T-cell (primary cell): ENCODE results near the gene EPHA3. TPM values are rescaled to one million over a fixed set of nuclear protein-coding genes. Genes with fewer than 3 reads are reported as not detected.
"Not testable (repeated sequence)": the region's sequence is repeated elsewhere in the genome, so short reads cannot be mapped to it uniquely, and the experiment has no call there.

Experiments
- ATAC-seq, 4 experiments: fragments of 200-7000 bp in 3 of 4; fragments of 150-1000 bp in 1 of 4; cut with Tn5 transposase; replicated peaks in 1 of 4; 1 replicate in 3 of 4; 2 replicates in 1 of 4; pipeline ENCODE4 v1.10.0; 2021; ENCODE audit warnings: moderate library complexity in 3 of 4, mild to moderate bottlenecking in 2 of 4, moderate number of reproducible peaks in 1 of 4
- CTCF ChIA-PET, 2 donors: fragments of 300-600 bp; sonication (Branson Sonifier 250); formaldehyde crosslinking; loops; one replicate each; lab custom pipeline; 2022; ENCODE audit warnings: antibody characterized with exemption in 2 of 2; lab: Charles Lee
- POLR2A ChIA-PET, 2 donors: fragments of 300-600 bp; sonication (Branson Sonifier 250); formaldehyde crosslinking; loops; one replicate each; lab custom pipeline; 2022; ENCODE audit warnings: antibody characterized with exemption in 2 of 2; lab: Charles Lee
- DNase-seq, 35 experiments: peaks; one replicate each; pipeline versions ENCODE4 v3.0.0 to v3.0.0-alpha.2; 2013 to 2023
- H3K27ac ChIP-seq: one replicate; pipeline ENCODE4 v1.5.1; 2013; ENCODE audit warnings: low read length
- H3K27me3 ChIP-seq, 2 experiments: replicated peaks in 1 of 2; 1 replicate in 1 of 2; 2 replicates in 1 of 2; pipeline versions ENCODE4 v1.6.1 to v1.7.0; 2013; ENCODE audit warnings: low read length in 1 of 2, mixed read lengths in 1 of 2; ENCODE audit not compliant: control insufficient read depth in 2 of 2, insufficient read depth in 2 of 2; ENCODE audit errors: extremely low read depth in 1 of 2
- H3K36me3 ChIP-seq, 2 donors: 1 replicate in 1 of 2; 2 replicates in 1 of 2; pipeline versions ENCODE4 v1.6.1 to v1.7.0; 2013; ENCODE audit warnings: low read length in 1 of 2; ENCODE audit not compliant: control insufficient read depth in 2 of 2, insufficient read depth in 1 of 2; ENCODE audit errors: extremely low read depth in 1 of 2
- H3K4me1 ChIP-seq, 2 experiments: 1 replicate in 1 of 2; 2 replicates in 1 of 2; pipeline versions ENCODE4 v1.6.1 to v1.7.0; 2013; ENCODE audit warnings: low read length in 2 of 2, mixed read lengths in 1 of 2; ENCODE audit not compliant: insufficient read depth in 2 of 2, control insufficient read depth in 1 of 2; ENCODE audit errors: extremely low read depth in 1 of 2
- H3K4me3 ChIP-seq, 2 donors: 1 replicate in 1 of 2; 2 replicates in 1 of 2; pipeline versions ENCODE4 v1.5.1 to v1.7.0; 2013; ENCODE audit warnings: mild to moderate bottlenecking in 2 of 2, low read length in 1 of 2, moderate library complexity in 1 of 2; ENCODE audit not compliant: control insufficient read depth in 1 of 2; ENCODE audit errors: extremely low read depth in 1 of 2
- H3K9me3 ChIP-seq: 2 replicates; pipeline ENCODE4 v1.7.0; 2013
- H3K27ac Mint-ChIP-seq, 2 donors: one replicate each; pipeline ENCODE4 v1.8.0; 2020 to 2021; ENCODE audit warnings: mild to moderate bottlenecking in 2 of 2, mixed read lengths in 2 of 2
- H3K27me3 Mint-ChIP-seq, 2 donors: one replicate each; pipeline ENCODE4 v1.8.0; 2021 to 2022; ENCODE audit warnings: mixed read lengths in 2 of 2
- H3K36me3 Mint-ChIP-seq: one replicate; pipeline ENCODE4 v1.8.0; 2021; ENCODE audit warnings: mixed read lengths
- H3K4me1 Mint-ChIP-seq, 3 donors: one replicate each; pipeline ENCODE4 v1.8.0; 2020 to 2022; ENCODE audit warnings: mixed read lengths in 3 of 3, mild to moderate bottlenecking in 1 of 3
- H3K4me3 Mint-ChIP-seq, 3 donors: one replicate each; pipeline ENCODE4 v1.8.0; 2020 to 2022; ENCODE audit warnings: mild to moderate bottlenecking in 3 of 3, mixed read lengths in 3 of 3, moderate library complexity in 3 of 3
- H3K9me3 Mint-ChIP-seq, 3 donors: one replicate each; pipeline ENCODE4 v1.8.0; 2020 to 2022; ENCODE audit warnings: mixed read lengths in 3 of 3
- WGBS: methylation state at CpG from one replicate; pipeline ENCODE4 v1.1.5; 2013; ENCODE audit warnings: missing lambda C conversion rate; ENCODE audit not compliant: insufficient coverage; 5-methylcytosine and 5-hydroxymethylcytosine counted together
- total RNA-seq, 35 experiments: library from RNA in 6 of 35; stranded (reverse) in 6 of 35; fragments of 120-200 nt in 1 of 35; gene quantifications; one replicate each; pipeline versions ENCODE4 v1.2.1 to v1.2.4 and lab custom pipeline; 2013 to 2026

EPHA3 gene
- total RNA-seq, 5 donors from 2014 or later (not counting 1 experiment from before 2014, with no cell fraction given): not detected

- WGBS: no CpG with 5 or more reads among the region's 2 CpGs
- ATAC-seq: no peak
- H3K27ac Mint-ChIP-seq: no peak overlapping the region
- no peaks in the 10 kb centered on the region for H3K27me3 Mint-ChIP-seq
- no peaks in the 10 kb centered on the region for H3K36me3 Mint-ChIP-seq
- DNase-seq: no peak
- POLR2A ChIA-PET: no interaction called here
- H3K4me3 Mint-ChIP-seq: no peak overlapping the region
- H3K36me3 ChIP-seq: no peaks in the 10 kb centered on the region
- CTCF ChIA-PET: no interaction called here
- H3K4me1 Mint-ChIP-seq: no peaks in the 10 kb centered on the region
- no peaks in the 10 kb centered on the region for H3K27me3 ChIP-seq
- no peaks in the 10 kb centered on the region for H3K4me1 ChIP-seq
- H3K4me3 ChIP-seq: no peak overlapping the region
- no peaks in the 10 kb centered on the region for H3K9me3 ChIP-seq
- H3K27ac ChIP-seq: no peak overlapping the region
- H3K9me3 Mint-ChIP-seq: peaks cover 7 to 16% (median 9%) of the 10 kb centered on the region in 3 donors
Measured at GRCh38 chr3:89335693-89336092, 228.3 kb downstream of the EPHA3 start.

GRCh38 chr3:89340408-89340807 is 233.0 kb downstream of the EPHA3 start:
- no peaks in the 10 kb centered on the region for H3K9me3 ChIP-seq
- H3K27me3 ChIP-seq: no peaks in the 10 kb centered on the region
- no CpG with 5 or more reads among the region's 2 CpGs for WGBS
- ChIA-PET CTCF (no interaction called here), POLR2A (no interaction called here)
- no peak overlapping the region for H3K27ac ChIP-seq
- no peak overlapping the region for H3K4me3 ChIP-seq
- Mint-ChIP-seq H3K36me3 (no peaks in the 10 kb centered on the region), H3K4me3 (no peak overlapping the region), H3K9me3 (peaks cover 3 to 15% (median 11%) of the 10 kb centered on the region in 3 donors), H3K27ac (no peak overlapping the region), H3K27me3 (no peaks in the 10 kb centered on the region), H3K4me1 (no peaks in the 10 kb centered on the region)
- no peaks in the 10 kb centered on the region for H3K36me3 ChIP-seq
- H3K4me1 ChIP-seq: no peaks in the 10 kb centered on the region
- ATAC-seq (no peak), DNase-seq (no peak)

DNA sequence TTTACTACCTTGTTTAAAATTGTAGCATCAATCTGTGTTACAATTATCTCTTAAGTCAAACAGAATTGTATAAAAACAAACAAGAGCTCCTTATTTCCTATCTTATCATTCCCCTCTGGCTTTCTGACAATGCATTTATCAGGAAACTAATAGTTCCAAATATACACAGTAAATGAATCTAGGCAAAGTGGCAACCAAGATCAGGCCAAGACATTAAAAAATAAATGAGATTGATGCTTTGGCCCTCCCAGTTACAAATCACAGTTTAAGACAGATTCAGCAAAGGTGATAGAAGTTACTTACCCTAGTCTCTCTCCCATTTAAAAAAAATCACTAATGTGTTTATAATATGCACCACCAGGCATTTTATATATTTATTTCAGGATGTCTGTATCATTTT is 236.7 kb downstream of the EPHA3 start:
- H3K4me1 Mint-ChIP-seq: no peaks in the 10 kb centered on the region
- H3K9me3 Mint-ChIP-seq: peaks cover 0 to 11% (median 4%) of the 10 kb centered on the region in 3 donors

DNA sequence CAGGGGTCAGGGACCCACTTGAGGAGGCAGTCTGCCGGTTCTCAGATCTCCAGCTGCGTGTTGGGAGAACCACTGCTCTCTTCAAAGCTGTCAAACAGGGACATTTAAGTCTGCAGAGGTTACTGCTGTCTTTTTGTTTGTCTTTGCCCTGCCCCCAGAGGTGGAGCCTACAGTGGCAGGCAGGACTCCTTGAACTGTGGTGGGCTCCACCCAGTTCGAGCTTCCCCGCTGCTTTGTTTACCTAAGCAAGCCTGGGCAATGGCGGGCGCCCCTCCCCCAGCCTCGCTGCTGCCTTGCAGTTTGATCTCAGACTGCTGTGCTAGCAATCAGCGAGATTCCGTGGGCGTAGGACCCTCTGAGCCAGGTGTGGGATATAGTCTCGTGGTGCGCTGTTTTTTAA is 243.5 kb downstream of the EPHA3 start:
- H3K4me1 ChIP-seq, CTCF ChIA-PET, ATAC-seq, H3K36me3 ChIP-seq, H3K4me3 ChIP-seq, H3K36me3 Mint-ChIP-seq, H3K9me3 Mint-ChIP-seq, DNase-seq, H3K9me3 ChIP-seq, H3K27me3 Mint-ChIP-seq, POLR2A ChIA-PET, H3K4me1 Mint-ChIP-seq, H3K4me3 Mint-ChIP-seq, H3K27ac ChIP-seq, H3K27ac Mint-ChIP-seq, H3K27me3 ChIP-seq: not testable (repeated sequence)
- no CpG with 5 or more reads among the region's 12 CpGs for WGBS

More for the DNA sequence above, 236.7 kb downstream of the EPHA3 start:
- no peak overlapping the region for H3K4me3 ChIP-seq
- H3K27me3 ChIP-seq: no peaks in the 10 kb centered on the region
- Mint-ChIP-seq H3K27me3 (no peaks in the 10 kb centered on the region), H3K36me3 (no peaks in the 10 kb centered on the region), H3K4me3 (no peak overlapping the region), H3K27ac (no peak overlapping the region)
- no peaks in the 10 kb centered on the region for H3K9me3 ChIP-seq
- H3K4me1 ChIP-seq: no peaks in the 10 kb centered on the region
- ChIA-PET POLR2A (no interaction called here), CTCF (interaction anchor here in 1 of 2 donors (0.6 kb wide), 1 partner anchor 11 kb away, joined by 4 read pairs; no protein-coding TSS in a partner anchor)
- H3K36me3 ChIP-seq: no peaks in the 10 kb centered on the region
- DNase-seq (no peak), ATAC-seq (no peak)
- no peak overlapping the region for H3K27ac ChIP-seq

GRCh38 chr3:89353465-89353864 is 246.0 kb downstream of the EPHA3 start:
- CTCF ChIA-PET: no interaction called here

DNA sequence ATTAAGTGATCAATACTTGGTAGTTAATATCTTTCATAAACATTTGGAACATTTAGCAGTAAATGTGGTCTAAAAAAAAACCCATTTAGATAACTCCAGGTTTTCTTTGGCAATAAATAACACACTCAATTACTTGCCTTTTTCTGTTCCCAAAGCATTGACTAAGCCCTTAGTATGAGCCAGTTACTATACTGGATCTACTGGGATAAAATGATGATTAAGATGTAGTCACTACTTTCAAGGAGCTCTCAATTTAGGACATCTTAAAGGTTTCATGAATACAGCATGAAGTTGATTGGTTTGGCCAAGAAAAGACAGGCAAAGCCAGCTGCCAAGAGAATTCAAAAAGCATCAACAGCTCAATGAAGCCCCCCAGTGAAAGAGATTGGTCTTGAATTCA is 250.9 kb downstream of the EPHA3 start:
- H3K4me3 Mint-ChIP-seq: no peak overlapping the region
- no peaks in the 10 kb centered on the region for H3K36me3 Mint-ChIP-seq
- H3K9me3 Mint-ChIP-seq: peaks cover 0 to 9% (median 7%) of the 10 kb centered on the region in 3 donors
- ChIA-PET CTCF (no interaction called here), POLR2A (no interaction called here)
- H3K4me1 Mint-ChIP-seq: no peaks in the 10 kb centered on the region
- no peak overlapping the region for H3K27ac Mint-ChIP-seq
- Histone ChIP-seq H3K36me3 (no peaks in the 10 kb centered on the region), H3K27ac (no peak overlapping the region), H3K4me3 (no peak overlapping the region), H3K9me3 (peaks cover 2% of the 10 kb centered on the region), H3K4me1 (no peaks in the 10 kb centered on the region), H3K27me3 (no peaks in the 10 kb centered on the region)
- DNase-seq (no peak), ATAC-seq (no peak)
- no peaks in the 10 kb centered on the region for H3K27me3 Mint-ChIP-seq

More at GRCh38 chr3:89353465-89353864, 246.0 kb downstream of the EPHA3 start:
- POLR2A ChIA-PET: no interaction called here
- WGBS: no CpG with 5 or more reads among the region's 2 CpGs
- H3K4me1 Mint-ChIP-seq: no peaks in the 10 kb centered on the region
- no peaks in the 10 kb centered on the region for H3K36me3 ChIP-seq
- no peaks in the 10 kb centered on the region for H3K4me1 ChIP-seq
- no peak overlapping the region for H3K27ac Mint-ChIP-seq
- H3K27me3 ChIP-seq: no peaks in the 10 kb centered on the region
- H3K9me3 ChIP-seq: peaks cover 2% of the 10 kb centered on the region
- H3K4me3 ChIP-seq: no peak overlapping the region
- DNase-seq: no peak
- H3K36me3 Mint-ChIP-seq: no peaks in the 10 kb centered on the region
- no peak for ATAC-seq
- peaks cover 0 to 7% (median 6%) of the 10 kb centered on the region in 3 donors for H3K9me3 Mint-ChIP-seq
- H3K4me3 Mint-ChIP-seq: no peak overlapping the region
- no peaks in the 10 kb centered on the region for H3K27me3 Mint-ChIP-seq
- H3K27ac ChIP-seq: no peak overlapping the region

- no peak overlapping the region for H3K4me3 Mint-ChIP-seq
- no peak for ATAC-seq
- POLR2A ChIA-PET: no interaction called here
Measured at GRCh38 chr3:89360156-89360555, 252.7 kb downstream of the EPHA3 start.

More at GRCh38 chr3:89360156-89360555, 252.7 kb downstream of the EPHA3 start:
- no peak overlapping the region for H3K27ac Mint-ChIP-seq
- CTCF ChIA-PET: no interaction called here
- Histone ChIP-seq H3K4me3 (no peak overlapping the region), H3K27ac (no peak overlapping the region), H3K36me3 (no peaks in the 10 kb centered on the region), H3K4me1 (no peaks in the 10 kb centered on the region), H3K27me3 (no peaks in the 10 kb centered on the region), H3K9me3 (peaks cover 2% of the 10 kb centered on the region)
- H3K9me3 Mint-ChIP-seq: peaks cover 0 to 11% (median 7%) of the 10 kb centered on the region in 3 donors
- H3K27me3 Mint-ChIP-seq: no peaks in the 10 kb centered on the region
- H3K4me1 Mint-ChIP-seq: no peaks in the 10 kb centered on the region
- no peaks in the 10 kb centered on the region for H3K36me3 Mint-ChIP-seq
- WGBS: 88% methylated on average over 1 of the region's 1 CpG
- DNase-seq: no peak
